ENCODE data around the gene ADCY3.

DNA sequence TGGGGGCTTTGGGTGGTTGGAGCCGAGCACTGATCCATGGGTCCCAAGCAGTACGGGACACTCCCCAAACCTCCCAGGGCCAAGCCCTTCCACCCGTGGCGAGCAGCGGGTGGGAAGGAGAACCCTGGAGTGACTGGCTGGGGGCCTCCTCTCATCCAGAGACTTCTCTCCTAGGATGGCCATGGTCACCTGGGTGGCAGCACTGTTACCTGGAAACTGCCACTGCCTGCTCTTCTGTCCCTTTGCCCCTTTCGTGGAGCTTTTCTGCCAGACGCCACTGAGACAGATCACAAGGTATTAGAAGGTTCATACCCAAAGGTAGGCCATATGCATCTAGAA lies 99.9 kb downstream of the ADCY3 start:
- TF ChIP-seq EZH2 (IDR thresholded peaks at IDR 0.05; ENCODE audit: borderline replicate concordance) (no peak), CTCF (IDR thresholded peaks at IDR 0.05; ENCODE audit: poor library complexity) (no peak), EZH2phosphoT487 (IDR thresholded peaks at IDR 0.05; ENCODE audit: low read depth, severe bottlenecking, unreplicated experiment) (no peak)
